ENCODE results near the gene HIGD1B. TPM values are rescaled to one million over a fixed set of nuclear protein-coding genes. Genes with fewer than 3 reads are reported as not detected.

Gene HIGD1B
- total RNA-seq, 1 experiment from 2014 or later: not detected

DNA sequence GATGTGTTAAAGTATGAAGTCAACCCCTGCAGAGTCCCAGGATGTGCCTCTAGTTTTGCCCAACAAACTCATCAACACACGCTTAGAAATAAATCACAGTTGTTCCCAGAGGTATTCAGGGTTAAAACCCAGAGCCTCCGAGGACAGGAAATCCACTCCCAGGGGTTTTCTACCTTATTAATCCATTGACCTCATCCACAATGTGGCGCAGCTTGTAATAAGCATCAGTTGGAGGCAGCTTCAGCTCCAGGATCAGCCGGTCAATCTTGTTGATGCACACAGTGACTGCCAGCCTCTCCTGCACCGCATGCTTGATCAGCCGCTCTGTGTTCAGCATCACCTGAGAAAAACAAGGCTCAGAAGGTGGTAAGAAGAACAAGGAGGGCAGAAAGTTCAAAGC, 28.1 kb downstream of the HIGD1B start:
- Histone ChIP-seq H3K4me1 (ENCODE audit: control insufficient read depth in 1 of 2, insufficient read depth in 2 of 2, low read length in 2 of 2) (no peaks in the 10 kb centered on the region), H3K27ac (ENCODE audit: low read depth, low read length) (no peak overlapping the region), H3K27me3 (ENCODE audit: insufficient read depth, low read length) (no peaks in the 10 kb centered on the region), H3K79me2 (ENCODE audit: insufficient read depth, low read length) (peaks cover 19% of the 10 kb centered on the region), H3K9ac (ENCODE audit: low read length) (no peak overlapping the region), H3K4me3 (replicated peaks in 1 of 2; ENCODE audit: low read depth in 1 of 2, low read length in 2 of 2) (no peak overlapping the region), H4K20me1 (ENCODE audit: insufficient read depth) (no peaks in the 10 kb centered on the region), H2AFZ (ENCODE audit: low read depth, low read length, poor library complexity, severe bottlenecking) (no peak overlapping the region), H3K9me3 (ENCODE audit: control insufficient read depth in 1 of 2, insufficient read depth in 1 of 2, low read depth in 1 of 2, low read length in 2 of 2) (no peaks in the 10 kb centered on the region), H3K9me2 (ENCODE audit: insufficient read depth) (no peaks in the 10 kb centered on the region), H3K36me3 (ENCODE audit: control insufficient read depth in 1 of 2, insufficient read depth in 2 of 2, low read length in 2 of 2) (peaks cover 51 to 64% of the 10 kb centered on the region in 2 experiments; a peak in 3 of 4 replicates), H3K4me2 (ENCODE audit: low read length) (no peak overlapping the region)
- DNase-seq (ENCODE audit: low read depth, low spot score) (no peak), ATAC-seq (no peak)
- ChIA-PET RAD21 (ENCODE audit: low non-redundant PET in 1 of 2, low total read pairs in 2 of 2, uncharacterized antibody in 2 of 2, unreplicated experiment in 2 of 2) (no interaction called here), CTCF (interaction anchor here (0.9 kb wide), 1 partner anchor 100 kb away, joined by 3 read pairs; no protein-coding TSS in a partner anchor), POLR2A (no interaction called here)
- intact Hi-C loops (cut with micrococcal nuclease): no loop called here
- BruUV-seq (replicated peaks): no TSS peak
- TF ChIP-seq JUND (IDR thresholded peaks at IDR 0.05): no peak
- TF ChIP-seq POLR2AphosphoS5 (IDR thresholded peaks at IDR 0.05; ENCODE audit: low read depth, low read length): no peak
- TF ChIP-seq ZBTB33 (IDR thresholded peaks at IDR 0.05; ENCODE audit: extremely low read depth, insufficient replicate concordance, low read length): no peak
- no peak for TF ChIP-seq SP1 (IDR thresholded peaks at IDR 0.05; ENCODE audit: low read depth)
- no peak for TF ChIP-seq SRF (IDR thresholded peaks at IDR 0.05; ENCODE audit: low read depth)
- no peak for TF ChIP-seq ZFX (IDR thresholded peaks at IDR 0.05)
- no peak for TF ChIP-seq TCF7L2 (IDR thresholded peaks at IDR 0.05; ENCODE audit: borderline replicate concordance, extremely low read depth, insufficient read depth, insufficient read length)
- no peak for TF ChIP-seq EZH2phosphoT487 (IDR thresholded peaks at IDR 0.05; ENCODE audit: borderline replicate concordance)
- TF ChIP-seq FOSL1 (IDR thresholded peaks at IDR 0.05; ENCODE audit: low read depth): no peak
- no peak for TF ChIP-seq REST (IDR thresholded peaks at IDR 0.05; ENCODE audit: low read depth)
- no peak for TF ChIP-seq EZH2 (IDR thresholded peaks at IDR 0.05)

Measured in HCT116 (cell line).